ENCODE results near the gene FOXP1.

DNA sequence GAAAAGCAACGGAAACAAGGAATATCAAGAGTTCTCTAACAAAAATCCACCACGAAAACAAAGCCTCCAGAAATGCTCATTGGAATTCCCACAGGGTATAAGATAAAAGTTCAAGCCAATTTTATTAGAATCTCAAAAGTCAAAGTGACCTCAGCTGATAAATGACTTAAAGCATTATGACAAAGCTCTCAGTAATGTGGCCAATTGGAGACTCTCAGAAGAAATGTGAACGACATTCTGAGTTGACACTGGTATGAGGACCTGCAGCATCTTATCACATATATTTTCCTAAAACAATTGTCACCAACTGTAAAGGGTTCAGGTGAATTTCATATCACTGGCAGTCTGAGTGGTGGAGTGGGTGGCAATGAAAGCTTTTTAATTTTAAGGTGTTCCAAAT is 199.1 kb downstream of the FOXP1 start:
- TF ChIP-seq, protein P1, sequence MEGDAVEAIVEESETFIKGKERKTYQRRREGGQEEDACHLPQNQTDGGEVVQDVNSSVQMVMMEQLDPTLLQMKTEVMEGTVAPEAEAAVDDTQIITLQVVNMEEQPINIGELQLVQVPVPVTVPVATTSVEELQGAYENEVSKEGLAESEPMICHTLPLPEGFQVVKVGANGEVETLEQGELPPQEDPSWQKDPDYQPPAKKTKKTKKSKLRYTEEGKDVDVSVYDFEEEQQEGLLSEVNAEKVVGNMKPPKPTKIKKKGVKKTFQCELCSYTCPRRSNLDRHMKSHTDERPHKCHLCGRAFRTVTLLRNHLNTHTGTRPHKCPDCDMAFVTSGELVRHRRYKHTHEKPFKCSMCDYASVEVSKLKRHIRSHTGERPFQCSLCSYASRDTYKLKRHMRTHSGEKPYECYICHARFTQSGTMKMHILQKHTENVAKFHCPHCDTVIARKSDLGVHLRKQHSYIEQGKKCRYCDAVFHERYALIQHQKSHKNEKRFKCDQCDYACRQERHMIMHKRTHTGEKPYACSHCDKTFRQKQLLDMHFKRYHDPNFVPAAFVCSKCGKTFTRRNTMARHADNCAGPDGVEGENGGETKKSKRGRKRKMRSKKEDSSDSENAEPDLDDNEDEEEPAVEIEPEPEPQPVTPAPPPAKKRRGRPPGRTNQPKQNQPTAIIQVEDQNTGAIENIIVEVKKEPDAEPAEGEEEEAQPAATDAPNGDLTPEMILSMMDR (IDR thresholded peaks at IDR 0.05; ENCODE audit: low read length), result no peak
- TF ChIP-seq EZH2 (IDR thresholded peaks at IDR 0.05; ENCODE audit: borderline replicate concordance, low read length), result no peak
